NCI-H460 (cell line): ENCODE data around the gene EIF2D. TPM values are rescaled to one million over a fixed set of nuclear protein-coding genes. Genes with fewer than 3 reads are reported as not detected.
"Not testable (repeated sequence)": the region's sequence is repeated elsewhere in the genome, so short reads cannot be mapped to it uniquely, and the experiment has no call there.

Source experiments
- DNase-seq: peaks from one replicate; pipeline ENCODE4 v3.0.0-alpha.2; 2016; ENCODE audit warnings: low read depth; ENCODE audit errors: extremely low read depth
- total RNA-seq: library from RNA; depleted of rRNA; stranded (reverse); fragments of >200 nt; shearing (Covaris generic); gene quantifications from 2 replicates; pipeline ENCODE4 v1.2.3, GENCODE V29; 2014

The EIF2D gene
- total RNA-seq, 1 experiment from 2014 or later: 114 TPM

DNA sequence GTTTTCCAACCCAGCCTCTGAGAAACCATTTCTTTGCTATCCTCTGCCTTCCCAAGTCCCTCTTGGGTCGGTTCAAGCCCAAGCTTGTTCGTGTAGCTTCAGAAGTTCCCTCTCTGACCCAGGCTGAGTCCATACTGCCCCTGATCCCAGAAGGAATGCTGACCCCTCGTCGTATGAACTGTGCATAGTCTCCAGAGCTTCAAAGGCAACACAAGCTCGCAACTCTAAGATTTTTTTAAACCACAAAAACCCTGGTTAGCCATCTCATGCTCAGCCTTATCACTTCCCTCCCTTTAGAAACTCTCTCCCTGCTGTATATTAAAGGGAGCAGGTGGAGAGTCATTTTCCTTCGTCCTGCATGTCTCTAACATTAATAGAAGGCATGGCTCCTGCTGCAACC, 23.8 kb downstream of the EIF2D start:
- DNase-seq: no peak

DNA sequence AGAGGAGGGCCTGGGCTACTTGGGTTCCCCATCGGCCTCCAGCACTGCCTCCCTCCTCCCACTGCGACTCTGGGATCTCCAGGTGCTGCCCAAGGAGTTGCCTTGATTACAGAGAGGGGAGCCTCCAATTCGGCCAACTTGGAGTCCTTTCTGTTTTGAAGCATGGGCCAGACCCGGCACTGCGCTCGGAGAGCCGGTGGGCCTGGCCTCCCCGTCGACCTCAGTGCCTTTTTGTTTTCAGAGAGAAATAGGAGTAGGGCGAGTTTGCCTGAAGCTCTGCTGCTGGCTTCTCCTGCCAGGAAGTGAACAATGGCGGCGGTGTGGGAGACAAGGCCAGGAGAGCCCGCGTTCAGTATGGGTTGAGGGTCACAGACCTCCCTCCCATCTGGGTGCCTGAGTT, 24.4 kb downstream of the EIF2D start:
- no peak for DNase-seq

DNA sequence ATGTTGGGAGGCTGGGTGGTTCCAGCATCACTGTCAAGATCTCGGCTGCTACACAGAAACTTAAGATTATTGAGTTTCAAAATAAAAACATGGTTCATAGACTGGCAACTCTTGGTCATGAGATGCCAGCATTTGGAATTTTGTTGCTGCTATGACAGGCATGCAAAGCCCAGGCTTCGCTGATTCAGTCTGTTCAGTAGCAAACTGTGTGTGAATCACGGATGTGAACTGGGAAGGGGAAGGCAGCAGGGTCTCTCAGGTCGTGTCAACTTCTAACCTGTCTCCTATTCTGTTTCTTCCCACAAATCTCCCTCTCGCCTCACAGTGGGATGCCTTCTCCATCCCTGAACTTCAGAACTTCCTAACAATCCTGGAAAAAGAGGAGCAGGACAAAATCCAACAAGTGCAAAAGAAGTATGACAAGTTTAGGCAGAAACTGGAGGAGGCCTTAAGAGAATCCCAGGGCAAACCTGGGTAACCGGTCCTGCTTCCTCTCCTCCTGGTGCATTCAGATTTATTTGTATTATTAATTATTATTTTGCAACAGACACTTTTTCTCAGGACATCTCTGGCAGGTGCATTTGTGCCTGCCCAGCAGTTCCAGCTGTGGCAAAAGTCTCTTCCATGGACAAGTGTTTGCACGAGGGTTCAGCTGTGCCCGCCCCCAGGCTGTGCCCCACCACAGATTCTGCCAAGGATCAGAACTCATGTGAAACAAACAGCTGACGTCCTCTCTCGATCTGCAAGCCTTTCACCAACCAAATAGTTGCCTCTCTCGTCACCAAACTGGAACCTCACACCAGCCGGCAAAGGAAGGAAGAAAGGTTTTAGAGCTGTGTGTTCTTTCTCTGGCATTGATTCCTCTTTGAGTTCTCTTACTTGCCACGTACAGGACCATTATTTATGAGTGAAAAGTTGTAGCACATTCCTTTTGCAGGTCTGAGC, 25.5 kb downstream of the EIF2D start:
- DNase-seq: no peak

DNA sequence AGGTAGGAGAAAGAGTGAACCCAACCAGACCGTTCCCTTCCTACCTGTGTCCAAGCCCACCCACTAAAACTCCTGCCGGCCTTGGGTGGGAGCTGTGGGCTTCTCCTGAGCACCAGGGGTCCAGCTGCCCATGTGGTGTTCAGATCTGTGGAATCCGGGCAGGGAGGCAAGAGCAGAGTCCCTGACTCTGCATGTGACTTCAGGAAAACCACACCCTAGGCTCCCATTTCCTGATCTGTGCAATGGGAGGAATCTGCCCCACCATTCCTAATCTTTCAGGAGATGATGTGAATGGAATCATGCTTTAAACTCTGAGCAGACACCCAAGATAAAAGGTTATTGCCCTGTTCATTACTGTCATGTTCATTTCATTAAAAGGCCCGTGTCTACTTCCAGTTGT, 27.6 kb downstream of the EIF2D start:
- DNase-seq: no peak

DNA sequence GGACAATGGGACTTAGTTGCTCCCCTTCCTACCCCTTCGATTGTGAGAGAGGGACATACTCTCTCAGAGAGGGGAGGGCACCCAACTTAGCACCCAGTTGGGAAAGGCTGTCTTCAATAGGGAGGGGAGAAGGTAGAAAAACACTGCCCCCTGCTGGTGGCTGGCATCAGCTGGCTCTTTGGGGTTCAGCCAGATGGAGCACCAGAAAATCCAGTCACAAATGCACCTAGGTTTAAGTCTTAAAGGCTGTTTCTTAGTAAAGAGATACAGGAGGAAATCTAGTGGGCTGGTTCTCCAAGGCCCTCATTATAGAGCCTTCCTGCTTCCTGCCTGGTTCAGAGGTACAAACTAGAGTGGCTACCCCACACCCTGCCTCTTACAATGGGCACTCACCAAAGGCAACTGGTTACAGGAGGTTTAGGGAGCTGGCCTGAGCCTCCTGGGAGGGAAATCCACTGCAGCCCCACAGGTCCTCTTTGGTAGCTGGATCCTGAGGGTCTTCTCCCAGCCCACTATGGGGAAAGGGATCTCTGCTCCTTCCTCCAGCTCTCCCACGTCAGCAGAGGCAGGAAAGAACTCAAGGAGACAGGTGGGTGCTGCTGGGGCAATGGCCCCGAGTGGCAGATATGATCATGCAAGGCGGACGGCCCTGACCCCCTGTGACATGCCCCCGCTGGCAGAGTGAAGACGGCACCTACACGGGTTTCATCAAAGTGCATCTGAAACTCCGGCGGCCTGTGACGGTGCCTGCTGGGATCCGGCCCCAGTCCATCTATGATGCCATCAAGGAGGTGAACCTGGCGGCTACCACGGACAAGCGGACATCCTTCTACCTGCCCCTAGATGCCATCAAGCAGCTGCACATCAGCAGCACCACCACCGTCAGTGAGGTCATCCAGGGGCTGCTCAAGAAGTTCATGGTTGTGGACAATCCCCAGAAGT, 28.3 kb downstream of the EIF2D start:
- peak; percentile 72 for DNase-seq

DNA sequence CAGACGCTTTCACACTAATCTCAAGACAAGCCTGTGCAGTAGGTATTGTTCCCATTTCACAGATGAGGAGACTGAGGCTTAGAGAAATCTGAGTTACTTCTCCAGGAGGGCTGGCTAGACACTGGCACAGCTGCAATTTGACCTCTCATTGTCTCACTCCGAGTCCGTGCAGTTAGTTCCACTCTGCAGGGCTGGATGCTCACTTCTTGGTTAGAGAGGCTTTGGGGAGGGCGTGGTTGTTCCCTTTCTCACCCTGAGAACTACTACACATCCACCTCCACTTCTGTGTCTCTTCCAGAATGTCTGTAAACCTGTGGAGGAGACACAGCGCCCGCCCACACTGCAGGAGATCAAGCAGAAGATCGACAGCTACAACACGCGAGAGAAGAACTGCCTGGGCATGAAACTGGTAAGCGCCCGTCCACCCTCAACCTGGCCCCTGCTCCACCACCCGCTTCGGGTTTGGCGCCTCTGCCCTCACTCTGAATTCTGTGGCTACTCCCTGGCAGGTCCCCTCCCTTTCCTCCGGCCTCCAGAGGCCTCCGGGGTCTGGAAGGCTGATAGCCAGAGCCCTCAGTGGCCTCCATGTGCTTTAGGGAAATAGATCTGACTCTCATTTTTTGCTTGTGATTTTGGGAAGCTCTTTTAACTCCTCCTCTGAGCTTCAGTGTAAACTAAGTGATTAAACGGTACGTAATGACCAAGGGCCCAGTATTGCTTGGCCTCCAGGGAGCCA, 29.1 kb downstream of the EIF2D start:
- DNase-seq: no peak

DNA sequence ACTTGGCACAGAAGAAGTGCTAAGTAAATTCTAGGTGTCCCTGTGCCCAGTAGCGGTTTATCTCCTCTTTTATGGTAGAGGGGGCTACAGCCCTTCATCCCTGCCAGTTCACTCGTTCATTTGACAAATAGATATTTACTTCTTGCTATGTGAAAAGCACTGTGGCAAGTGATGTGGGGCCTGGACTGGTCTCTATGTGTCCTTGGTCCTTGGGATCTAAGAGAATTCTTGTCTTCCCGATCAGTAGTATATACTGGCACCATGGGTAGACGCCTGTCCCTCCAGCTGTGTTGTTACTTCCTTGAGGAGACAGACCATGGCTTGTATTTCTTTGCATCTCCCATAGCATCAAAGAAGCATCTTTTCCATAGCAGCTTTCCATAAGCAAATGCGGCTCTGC, 29.7 kb downstream of the EIF2D start:
- DNase-seq: no peak

DNA sequence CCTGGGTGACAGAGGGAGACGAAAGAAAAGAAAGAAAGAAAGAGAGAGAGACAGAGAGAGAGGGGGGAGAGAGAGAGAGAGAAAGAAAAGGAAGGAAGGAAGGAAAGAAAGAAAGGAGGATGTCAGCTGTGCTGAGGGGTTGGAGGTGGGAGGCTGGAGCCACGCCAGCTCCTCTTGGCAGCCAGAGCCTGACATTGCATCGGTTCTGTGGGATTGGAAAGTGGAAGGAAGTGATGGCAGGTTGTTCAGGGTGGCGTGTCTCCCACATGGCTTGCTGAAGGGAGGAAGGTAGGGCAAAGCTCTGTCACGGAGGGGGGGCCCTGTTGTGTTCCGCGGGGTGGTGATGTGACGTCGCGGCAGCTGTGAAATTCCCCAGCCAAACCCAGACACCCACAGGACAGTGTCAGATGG, 30.7 kb downstream of the EIF2D start:
- no peak for DNase-seq

DNA sequence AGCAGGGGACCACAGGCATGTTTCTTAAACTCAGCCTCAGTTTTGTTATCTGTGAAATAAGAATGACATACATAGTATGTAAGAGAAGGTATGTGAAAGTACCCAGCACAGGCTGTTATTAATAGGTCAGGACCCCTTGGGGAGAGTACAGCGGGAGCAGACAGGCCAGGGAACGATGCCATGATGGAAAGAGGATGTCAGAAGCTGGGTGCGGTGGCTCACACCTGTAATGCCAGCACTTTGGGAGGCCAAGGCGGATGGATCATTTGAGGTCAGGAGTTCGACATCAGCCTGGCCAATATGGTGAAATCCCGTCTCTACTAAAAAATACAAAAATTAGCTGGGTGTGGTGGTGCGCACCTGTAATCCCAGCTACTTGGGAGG, 31.2 kb downstream of the EIF2D start:
- not testable (repeated sequence) for DNase-seq

DNA sequence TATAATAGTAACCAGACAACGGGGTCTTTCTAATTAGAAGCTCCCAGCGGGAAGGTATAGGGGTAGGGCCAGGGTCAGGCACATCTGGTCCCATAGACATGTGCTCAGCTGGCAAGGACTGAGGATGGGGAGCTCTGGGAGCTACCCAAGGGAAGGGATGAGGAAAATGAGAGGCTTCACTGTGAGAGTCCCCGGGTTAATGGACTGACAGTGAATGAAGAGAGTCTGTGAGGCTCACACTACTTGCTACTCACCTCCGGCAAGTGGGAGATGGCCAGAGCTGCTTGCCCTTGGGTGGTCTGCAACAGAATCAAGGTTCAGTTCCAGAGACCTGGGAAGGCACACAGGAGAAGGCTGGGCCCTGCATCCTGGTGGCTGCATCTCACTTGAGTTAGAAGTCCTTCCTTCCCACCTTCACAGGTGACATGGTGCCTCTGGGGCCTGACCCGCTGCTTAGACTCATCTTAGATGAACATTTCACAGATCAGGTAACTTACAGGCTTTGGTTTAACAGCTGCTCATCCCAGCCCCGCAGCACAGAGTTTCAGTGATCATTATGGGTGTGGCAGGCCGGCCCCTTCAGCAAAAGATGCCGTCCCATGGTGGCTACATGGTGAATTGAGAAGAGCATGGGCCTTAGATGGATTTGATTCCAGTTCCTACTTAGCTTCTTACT, 31.7 kb downstream of the EIF2D start:
- DNase-seq: no peak

DNA sequence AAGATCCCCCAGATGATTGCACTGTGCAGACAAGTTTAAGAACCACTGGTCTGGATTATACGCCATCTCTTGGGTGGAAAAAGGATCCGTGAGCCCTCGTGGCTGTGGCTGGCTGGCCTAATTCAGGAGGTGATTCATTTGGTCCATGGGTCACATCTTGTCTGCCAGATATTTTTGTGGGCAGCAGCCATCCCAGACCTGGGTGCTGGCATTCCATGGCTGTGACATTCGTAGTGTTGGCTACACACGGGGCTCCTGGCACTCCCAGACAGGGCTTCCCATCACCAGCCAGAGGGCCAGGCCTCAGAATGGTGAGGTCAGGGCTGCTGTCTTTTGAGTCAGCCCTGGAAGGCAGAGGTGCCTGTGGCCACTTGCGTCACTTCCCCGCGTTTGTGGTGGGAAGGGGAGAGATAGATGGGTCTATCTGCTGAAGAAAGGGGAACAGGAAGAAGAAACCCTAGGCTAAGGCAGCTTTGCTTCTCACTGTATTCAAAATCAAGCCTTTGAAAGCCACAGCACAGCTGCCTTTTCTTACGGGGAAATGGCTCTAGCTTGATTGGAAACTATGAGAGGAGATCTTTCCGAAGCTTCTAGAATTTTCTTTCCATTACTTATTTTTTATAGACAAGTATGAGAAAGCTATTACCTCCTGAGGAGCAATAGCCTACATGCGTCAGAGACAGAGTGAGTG, 32.4 kb downstream of the EIF2D start:
- DNase-seq: no peak

DNA sequence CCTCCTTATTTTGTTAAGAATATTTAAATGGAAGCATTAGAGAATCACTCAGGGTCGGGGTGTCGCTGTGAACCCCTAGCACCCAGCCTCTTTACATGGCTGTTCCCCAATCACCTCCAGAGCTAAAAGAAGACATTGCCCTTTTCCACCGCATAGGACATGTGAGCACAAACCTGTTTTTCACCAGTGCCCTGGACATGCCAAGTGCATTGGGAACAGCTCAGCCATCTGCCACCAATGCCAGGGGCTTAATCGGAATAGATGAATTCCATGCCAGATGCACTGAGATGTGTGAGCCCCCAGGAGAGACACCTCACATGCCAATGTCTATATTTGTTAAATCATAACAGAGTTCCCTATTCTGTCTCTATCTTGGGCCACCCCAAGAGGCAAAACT, 33.3 kb downstream of the EIF2D start:
- DNase-seq: no peak

DNA sequence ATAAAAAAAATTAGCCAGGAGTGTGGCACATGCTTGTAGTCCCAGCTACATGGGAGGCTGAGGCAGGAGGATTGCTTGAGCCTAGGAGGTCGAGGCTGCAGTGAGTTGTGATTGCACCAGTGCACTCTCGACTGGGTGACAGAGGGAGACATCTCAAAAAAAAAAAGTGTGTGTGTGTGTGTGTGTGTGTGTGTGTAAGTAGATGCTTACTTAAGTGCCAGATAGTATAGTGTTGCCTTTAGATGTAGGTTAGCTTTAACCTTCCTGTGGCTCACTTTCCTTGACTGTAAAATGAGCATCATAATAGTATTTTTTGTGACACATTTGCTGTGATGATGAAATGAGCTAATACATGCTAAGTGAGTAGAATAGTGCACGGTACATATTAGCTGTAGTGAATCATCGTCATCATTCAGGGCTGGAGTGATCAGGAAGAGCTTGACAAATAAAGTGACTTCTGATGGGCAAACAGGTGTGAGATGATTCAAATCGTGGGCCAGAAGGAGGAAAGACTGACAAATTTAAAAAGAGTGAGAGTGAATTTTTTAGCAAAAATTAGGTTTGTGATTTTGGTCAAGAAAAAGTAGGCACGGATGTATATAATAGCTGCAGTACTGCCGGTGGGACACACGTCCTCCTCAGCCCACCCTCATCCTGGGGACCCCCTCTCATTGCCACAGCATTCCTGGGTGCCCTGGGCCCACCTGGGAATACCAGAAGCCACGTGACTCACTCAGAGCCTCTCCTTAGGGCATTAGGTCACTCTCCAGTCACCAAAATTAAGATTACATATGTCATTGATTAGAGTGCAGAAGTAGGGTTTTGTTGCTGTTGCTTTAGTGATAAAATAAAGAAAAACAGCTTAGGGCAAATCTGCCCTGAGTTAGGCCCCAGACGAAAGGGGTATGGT, 33.9 kb downstream of the EIF2D start:
- DNase-seq: no peak

DNA sequence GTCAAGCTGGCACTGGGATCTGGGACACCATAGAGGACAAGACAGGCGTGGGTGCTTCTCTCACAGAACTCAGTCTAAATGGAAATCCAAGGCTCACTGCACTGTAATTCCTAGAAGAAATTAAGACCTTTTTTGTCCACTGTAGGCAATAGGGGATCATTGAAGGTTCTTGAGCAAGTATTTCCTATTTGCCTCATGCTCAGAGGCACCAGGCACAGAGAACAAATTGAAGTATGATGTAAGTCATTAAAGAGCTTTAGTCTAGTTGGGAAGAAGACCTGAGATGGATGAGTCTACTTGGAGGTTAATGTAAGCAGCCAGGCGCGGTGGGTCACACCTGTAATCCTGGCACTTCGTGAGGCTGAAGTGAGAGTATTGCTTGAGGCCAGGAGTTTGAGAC, 34.6 kb downstream of the EIF2D start:
- no peak for DNase-seq

DNA sequence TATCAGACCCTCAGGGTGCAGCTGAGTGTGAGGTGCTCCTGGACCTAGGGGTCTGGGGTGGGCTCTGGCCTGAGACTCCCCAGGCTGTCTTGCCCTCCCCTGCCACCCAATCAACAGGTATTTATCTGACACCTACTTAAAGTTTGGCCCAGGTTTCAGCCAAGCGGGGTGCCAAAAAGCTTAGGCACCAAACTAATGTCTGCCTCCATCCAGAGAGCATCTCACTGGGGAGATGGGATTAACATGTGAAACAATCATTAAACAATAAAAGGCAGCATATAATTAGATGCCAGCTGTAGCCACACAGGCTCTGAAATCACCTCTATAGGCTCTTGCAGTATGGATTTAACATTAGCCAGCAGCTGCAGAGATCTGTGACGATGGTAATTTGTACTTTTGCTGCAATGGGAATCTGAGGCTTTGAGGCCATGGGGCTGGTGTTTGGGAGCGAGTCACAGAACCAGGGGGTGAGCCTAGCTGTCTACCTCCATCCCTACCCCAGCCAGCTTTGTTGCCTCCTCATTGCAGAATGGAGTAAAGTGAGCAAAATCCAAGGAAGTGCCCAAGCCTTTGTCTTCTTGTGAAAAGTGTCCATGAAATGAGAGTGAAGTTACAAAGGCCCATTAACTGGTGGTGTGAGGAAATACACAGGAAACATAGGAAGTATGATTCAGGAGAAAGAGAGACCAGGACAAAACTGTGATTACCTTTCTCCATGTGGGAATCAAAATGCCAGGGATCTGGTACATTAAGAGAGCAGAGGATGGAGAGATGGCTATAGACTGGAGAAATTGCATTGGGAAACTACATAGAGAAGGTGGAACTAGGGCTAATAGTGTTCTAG, 36.1 kb downstream of the EIF2D start:
- no peak for DNase-seq

DNA sequence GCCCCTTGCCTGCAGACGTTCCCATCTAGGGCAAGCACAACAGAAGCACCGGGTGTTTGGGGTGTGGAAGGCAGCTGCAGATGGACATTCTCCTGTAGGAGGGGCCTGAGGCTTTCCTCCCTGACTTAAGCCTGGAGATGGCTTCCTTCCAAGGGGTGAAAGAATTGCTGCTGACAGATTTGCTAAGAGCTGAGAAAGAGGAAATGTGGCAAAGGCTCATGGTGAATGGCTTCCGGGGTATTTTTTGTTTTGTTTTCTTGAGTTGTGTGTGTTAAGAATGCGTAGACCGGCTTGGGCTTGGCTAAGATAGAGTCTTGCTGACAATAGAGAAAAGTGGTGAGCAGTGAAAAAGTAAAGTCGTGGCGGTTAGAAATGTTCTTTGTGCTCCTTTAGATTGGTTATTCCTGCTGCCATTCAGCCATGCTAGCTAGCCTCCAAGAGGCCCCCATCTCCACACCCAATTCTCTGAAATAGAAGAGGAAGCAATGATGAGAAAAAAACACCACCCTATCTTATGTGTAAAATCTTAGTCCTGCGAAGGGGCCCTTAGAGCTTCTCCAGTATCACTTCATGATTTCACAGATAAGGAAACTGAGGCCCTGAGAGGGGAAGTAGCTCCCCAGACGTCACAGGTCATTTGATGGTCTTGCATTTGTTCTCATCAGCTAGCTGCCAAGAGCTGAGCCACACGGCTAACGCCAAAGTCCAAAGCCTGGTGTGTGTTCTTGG, 36.9 kb downstream of the EIF2D start:
- no peak for DNase-seq

DNA sequence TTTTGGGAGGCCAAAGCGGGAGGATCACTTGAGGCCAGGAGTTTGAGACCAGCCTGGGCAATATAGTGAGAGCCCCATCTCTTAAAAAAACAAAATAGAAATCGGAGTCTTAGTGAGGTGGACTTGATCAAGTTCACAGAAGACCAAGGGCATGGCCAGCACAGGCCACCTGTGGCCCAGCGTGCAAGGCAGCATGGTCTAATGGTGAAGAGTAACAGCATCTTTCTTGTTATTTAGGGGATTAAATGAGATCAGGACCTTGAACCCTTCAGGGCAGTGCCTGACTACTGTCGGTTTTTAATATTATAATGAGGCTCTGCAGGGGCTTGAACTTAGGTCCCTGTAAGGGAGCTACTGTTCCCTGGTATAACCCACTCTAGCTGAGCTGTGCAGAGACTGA, 38.5 kb downstream of the EIF2D start:
- DNase-seq: no peak
